KG1 (cell line): Measurements from ENCODE around the gene GPX5.

Experiments used
- DNase-seq: peaks from one replicate; lab custom pipeline; 2025; lab: John Stamatoyannopoulos, UW

The GPX5 gene

GRCh38 chr6:28558629-28559028 is 32.9 kb downstream of the GPX5 start:
- DNase-seq: no peak

- DNase-seq: no peak
These were observed 37.9 kb downstream of the GPX5 start for GRCh38 chr6:28563430-28564095.

- no peak for DNase-seq
These were observed 40.3 kb downstream of the GPX5 start for GRCh38 chr6:28565823-28566526.

- DNase-seq: no peak
These were observed 41.0 kb downstream of the GPX5 start for GRCh38 chr6:28566527-28567252.

- DNase-seq: no peak
These were observed 41.8 kb downstream of the GPX5 start for GRCh38 chr6:28567506-28567905.

GRCh38 chr6:28568515-28569108 is 42.9 kb downstream of the GPX5 start:
- DNase-seq: no peak

GRCh38 chr6:28569748-28570147 is 44.1 kb downstream of the GPX5 start:
- DNase-seq: no peak

GRCh38 chr6:28580475-28580874 is 54.8 kb downstream of the GPX5 start:
- DNase-seq: no peak

- DNase-seq: no peak
These were observed 57.8 kb downstream of the GPX5 start for GRCh38 chr6:28583463-28583862.
